ENCODE data around the gene MOSMO. TPM values are rescaled to one million over a fixed set of nuclear protein-coding genes. Genes with fewer than 3 reads are reported as not detected.
"Not testable (repeated sequence)": the region's sequence is repeated elsewhere in the genome, so short reads cannot be mapped to it uniquely, and the experiment has no call there.

The MOSMO gene
- total and polyA plus RNA-seq, 4 donors: 3.9 to 13.6 (median 4.5) TPM

DNA sequence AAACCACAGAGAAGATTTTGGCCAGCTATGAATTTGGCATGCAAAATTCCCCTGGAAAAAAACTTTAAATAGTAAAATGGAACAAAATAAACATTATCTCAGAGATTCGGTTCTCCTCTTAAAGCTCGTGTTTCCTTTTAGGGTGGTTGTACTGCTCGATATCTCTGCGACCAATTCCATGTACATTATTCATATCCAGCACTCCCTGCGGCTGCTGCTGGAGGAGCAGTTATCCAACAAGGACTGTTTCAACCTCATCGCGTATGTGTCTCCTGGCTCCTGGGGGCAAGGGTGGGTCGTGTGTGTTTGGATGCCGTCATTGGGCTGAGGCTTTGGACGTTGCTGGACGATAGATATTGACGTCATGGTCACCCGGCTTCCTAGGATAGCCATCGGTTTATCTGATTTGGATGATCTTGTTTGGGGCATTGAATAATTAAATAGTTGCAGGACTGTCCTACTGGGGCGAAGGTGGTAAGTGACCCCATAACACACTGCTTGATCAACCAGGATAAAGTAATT, 118.2 kb downstream of the MOSMO start:
- DNase-seq (ENCODE audit: low spot score): no peak
- TF ChIP-seq HNF4G (IDR thresholded peaks at IDR 0.05): no peak
- TF ChIP-seq NR2F2 (IDR thresholded peaks at IDR 0.05): no peak
- no peak for TF ChIP-seq RAD21 (IDR thresholded peaks at IDR 0.05)
- TF ChIP-seq, protein P1, sequence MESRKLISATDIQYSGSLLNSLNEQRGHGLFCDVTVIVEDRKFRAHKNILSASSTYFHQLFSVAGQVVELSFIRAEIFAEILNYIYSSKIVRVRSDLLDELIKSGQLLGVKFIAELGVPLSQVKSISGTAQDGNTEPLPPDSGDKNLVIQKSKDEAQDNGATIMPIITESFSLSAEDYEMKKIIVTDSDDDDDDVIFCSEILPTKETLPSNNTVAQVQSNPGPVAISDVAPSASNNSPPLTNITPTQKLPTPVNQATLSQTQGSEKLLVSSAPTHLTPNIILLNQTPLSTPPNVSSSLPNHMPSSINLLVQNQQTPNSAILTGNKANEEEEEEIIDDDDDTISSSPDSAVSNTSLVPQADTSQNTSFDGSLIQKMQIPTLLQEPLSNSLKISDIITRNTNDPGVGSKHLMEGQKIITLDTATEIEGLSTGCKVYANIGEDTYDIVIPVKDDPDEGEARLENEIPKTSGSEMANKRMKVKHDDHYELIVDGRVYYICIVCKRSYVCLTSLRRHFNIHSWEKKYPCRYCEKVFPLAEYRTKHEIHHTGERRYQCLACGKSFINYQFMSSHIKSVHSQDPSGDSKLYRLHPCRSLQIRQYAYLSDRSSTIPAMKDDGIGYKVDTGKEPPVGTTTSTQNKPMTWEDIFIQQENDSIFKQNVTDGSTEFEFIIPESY (IDR thresholded peaks at IDR 0.05): no peak
- TF ChIP-seq HNF4A (conservative IDR thresholded peaks at IDR 0.05): no peak
- no peak for TF ChIP-seq RXRA (IDR thresholded peaks at IDR 0.05)
- TF ChIP-seq, protein P2, sequence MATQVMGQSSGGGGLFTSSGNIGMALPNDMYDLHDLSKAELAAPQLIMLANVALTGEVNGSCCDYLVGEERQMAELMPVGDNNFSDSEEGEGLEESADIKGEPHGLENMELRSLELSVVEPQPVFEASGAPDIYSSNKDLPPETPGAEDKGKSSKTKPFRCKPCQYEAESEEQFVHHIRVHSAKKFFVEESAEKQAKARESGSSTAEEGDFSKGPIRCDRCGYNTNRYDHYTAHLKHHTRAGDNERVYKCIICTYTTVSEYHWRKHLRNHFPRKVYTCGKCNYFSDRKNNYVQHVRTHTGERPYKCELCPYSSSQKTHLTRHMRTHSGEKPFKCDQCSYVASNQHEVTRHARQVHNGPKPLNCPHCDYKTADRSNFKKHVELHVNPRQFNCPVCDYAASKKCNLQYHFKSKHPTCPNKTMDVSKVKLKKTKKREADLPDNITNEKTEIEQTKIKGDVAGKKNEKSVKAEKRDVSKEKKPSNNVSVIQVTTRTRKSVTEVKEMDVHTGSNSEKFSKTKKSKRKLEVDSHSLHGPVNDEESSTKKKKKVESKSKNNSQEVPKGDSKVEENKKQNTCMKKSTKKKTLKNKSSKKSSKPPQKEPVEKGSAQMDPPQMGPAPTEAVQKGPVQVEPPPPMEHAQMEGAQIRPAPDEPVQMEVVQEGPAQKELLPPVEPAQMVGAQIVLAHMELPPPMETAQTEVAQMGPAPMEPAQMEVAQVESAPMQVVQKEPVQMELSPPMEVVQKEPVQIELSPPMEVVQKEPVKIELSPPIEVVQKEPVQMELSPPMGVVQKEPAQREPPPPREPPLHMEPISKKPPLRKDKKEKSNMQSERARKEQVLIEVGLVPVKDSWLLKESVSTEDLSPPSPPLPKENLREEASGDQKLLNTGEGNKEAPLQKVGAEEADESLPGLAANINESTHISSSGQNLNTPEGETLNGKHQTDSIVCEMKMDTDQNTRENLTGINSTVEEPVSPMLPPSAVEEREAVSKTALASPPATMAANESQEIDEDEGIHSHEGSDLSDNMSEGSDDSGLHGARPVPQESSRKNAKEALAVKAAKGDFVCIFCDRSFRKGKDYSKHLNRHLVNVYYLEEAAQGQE (IDR thresholded peaks at IDR 0.05): no peak
- no peak for TF ChIP-seq GABPA (IDR thresholded peaks at IDR 0.05 in 1 of 2, conservative IDR thresholded peaks at IDR 0.05 in 1 of 2)
- no peak for TF ChIP-seq JUND (IDR thresholded peaks at IDR 0.05)
- TF ChIP-seq, protein P3, sequence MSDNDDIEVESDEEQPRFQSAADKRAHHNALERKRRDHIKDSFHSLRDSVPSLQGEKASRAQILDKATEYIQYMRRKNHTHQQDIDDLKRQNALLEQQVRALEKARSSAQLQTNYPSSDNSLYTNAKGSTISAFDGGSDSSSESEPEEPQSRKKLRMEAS (IDR thresholded peaks at IDR 0.05): no peak
- TF ChIP-seq FOXA2 (IDR thresholded peaks at IDR 0.05): no peak
- no peak for TF ChIP-seq SP1 (IDR thresholded peaks at IDR 0.05)
- TF ChIP-seq, protein P4, sequence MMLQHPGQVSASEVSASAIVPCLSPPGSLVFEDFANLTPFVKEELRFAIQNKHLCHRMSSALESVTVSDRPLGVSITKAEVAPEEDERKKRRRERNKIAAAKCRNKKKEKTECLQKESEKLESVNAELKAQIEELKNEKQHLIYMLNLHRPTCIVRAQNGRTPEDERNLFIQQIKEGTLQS (IDR thresholded peaks at IDR 0.05): no peak
- no peak for TF ChIP-seq YY1 (IDR thresholded peaks at IDR 0.05)
- Histone ChIP-seq H3K4me1 (ENCODE audit: control insufficient read depth in 4 of 4, insufficient read depth in 4 of 4, low read length in 3 of 4) (no peaks in the 10 kb centered on the region), H3K9me3 (ENCODE audit: control insufficient read depth in 4 of 4, low read length in 3 of 4) (no peaks in the 10 kb centered on the region), H3K27me3 (ENCODE audit: control insufficient read depth in 4 of 4, insufficient read depth in 4 of 4, low read length in 3 of 4) (no peaks in the 10 kb centered on the region), H3K36me3 (ENCODE audit: control insufficient read depth in 4 of 4, insufficient read depth in 3 of 4, low read depth in 1 of 4, low read length in 3 of 4) (no peaks in the 10 kb centered on the region), H3K4me3 (ENCODE audit: low read depth in 1 of 3, low read length in 3 of 3) (no peak overlapping the region), H3K9ac (ENCODE audit: low read depth in 1 of 2, low read length in 2 of 2) (no peak overlapping the region), H3K27ac (ENCODE audit: low read depth in 1 of 2, low read length in 2 of 2) (no peak overlapping the region)
- 88% methylated on average over 15 of the region's 15 CpGs for WGBS

DNA sequence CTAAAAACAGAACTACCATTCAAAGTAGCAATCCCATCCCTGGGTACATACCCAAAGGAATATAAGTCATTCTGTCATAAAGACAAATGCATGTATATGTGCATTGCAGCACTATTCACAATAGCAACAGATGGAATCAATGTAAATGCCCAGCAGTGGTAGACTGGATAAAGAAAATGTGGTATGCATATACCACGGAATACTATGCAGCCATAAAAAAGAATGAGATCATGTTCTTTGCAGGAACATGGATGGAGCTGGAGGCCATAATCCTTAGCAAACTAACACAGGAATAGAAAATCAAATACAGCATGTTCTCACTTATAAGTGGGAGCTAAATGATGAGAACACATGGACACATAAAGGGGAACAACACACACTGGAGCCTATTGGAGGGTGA, 120.6 kb downstream of the MOSMO start:
- DNase-seq (ENCODE audit: low spot score); H3K27ac ChIP-seq (ENCODE audit: low read depth in 1 of 2, low read length in 2 of 2); H3K9me3 ChIP-seq (ENCODE audit: control insufficient read depth in 4 of 4, low read length in 3 of 4); H3K4me3 ChIP-seq (ENCODE audit: low read depth in 1 of 3, low read length in 3 of 3); H3K9ac ChIP-seq (ENCODE audit: low read depth in 1 of 2, low read length in 2 of 2); H3K36me3 ChIP-seq (ENCODE audit: control insufficient read depth in 4 of 4, insufficient read depth in 3 of 4, low read depth in 1 of 4, low read length in 3 of 4); H3K27me3 ChIP-seq (ENCODE audit: control insufficient read depth in 4 of 4, insufficient read depth in 4 of 4, low read length in 3 of 4); H3K4me1 ChIP-seq (ENCODE audit: control insufficient read depth in 4 of 4, insufficient read depth in 4 of 4, low read length in 3 of 4): not testable (repeated sequence)
- 86% methylated on average over 1 of the region's 1 CpG for WGBS

Measured in liver (tissue), 9 donors.